Calu3 (cell line): ENCODE measurements around the gene MYH14. TPM values are rescaled to one million over a fixed set of nuclear protein-coding genes. Genes with fewer than 3 reads are reported as not detected.

Source experiments
- BruUV-seq: library from RNA; stranded (reverse); fragments of 400-500 nt; replicated peaks from 2 replicates; lab custom pipeline; 2021; lab: Mats Ljungman, UMichigan
- CTCF ChIA-PET: fragments of 300-600 bp; sonication (Branson Sonifier 250); formaldehyde crosslinking; loops from one replicate; lab custom pipeline; 2022; ENCODE audit warnings: antibody characterized with exemption; lab: Charles Lee
- DNase-seq: peaks from one replicate; pipeline ENCODE4 v3.0.0; 2022
- H3K27ac Mint-ChIP-seq: one replicate; pipeline ENCODE4 v1.8.0; 2022; ENCODE audit warnings: mixed read lengths; ENCODE audit not compliant: unreplicated experiment
- H3K27me3 Mint-ChIP-seq: one replicate; pipeline ENCODE4 v1.8.0; 2022; ENCODE audit warnings: mixed read lengths; ENCODE audit not compliant: unreplicated experiment
- H3K36me3 Mint-ChIP-seq: one replicate; pipeline ENCODE4 v1.8.0; 2022; ENCODE audit warnings: mild to moderate bottlenecking, moderate library complexity, mixed read lengths; ENCODE audit not compliant: insufficient read depth, unreplicated experiment
- H3K4me1 Mint-ChIP-seq: one replicate; pipeline ENCODE4 v1.8.0; 2022; ENCODE audit warnings: mild to moderate bottlenecking, low read depth, mixed read lengths; ENCODE audit not compliant: unreplicated experiment
- H3K4me3 Mint-ChIP-seq: one replicate; pipeline ENCODE4 v1.8.0; 2022; ENCODE audit warnings: mild to moderate bottlenecking, low read depth, moderate library complexity, mixed read lengths; ENCODE audit not compliant: unreplicated experiment
- H3K9me3 Mint-ChIP-seq: one replicate; pipeline ENCODE4 v1.8.0; 2022; ENCODE audit warnings: low read depth, mixed read lengths; ENCODE audit not compliant: unreplicated experiment
- intact Hi-C: fragments of 100-400 bp; cut with micrococcal nuclease; formaldehyde crosslinking; loops from one replicate; pipeline ENCODE4 v1.10.0; 2022; ENCODE audit not compliant: unreplicated experiment
- total RNA-seq: library from RNA; stranded (reverse); gene quantifications from 2 replicates; pipeline ENCODE4 v1.2.3, GENCODE V29; 2022
- TF ChIP-seq, protein P1 (sequence below): fragments of 200-600 bp; IDR thresholded peaks from one replicate; pipeline ENCODE4 v1.8.0; 2022; ENCODE audit warnings: antibody characterized with exemption; ENCODE audit not compliant: unreplicated experiment

MYH14 gene
- total RNA-seq, 1 experiment from 2014 or later, result 255 TPM

DNA sequence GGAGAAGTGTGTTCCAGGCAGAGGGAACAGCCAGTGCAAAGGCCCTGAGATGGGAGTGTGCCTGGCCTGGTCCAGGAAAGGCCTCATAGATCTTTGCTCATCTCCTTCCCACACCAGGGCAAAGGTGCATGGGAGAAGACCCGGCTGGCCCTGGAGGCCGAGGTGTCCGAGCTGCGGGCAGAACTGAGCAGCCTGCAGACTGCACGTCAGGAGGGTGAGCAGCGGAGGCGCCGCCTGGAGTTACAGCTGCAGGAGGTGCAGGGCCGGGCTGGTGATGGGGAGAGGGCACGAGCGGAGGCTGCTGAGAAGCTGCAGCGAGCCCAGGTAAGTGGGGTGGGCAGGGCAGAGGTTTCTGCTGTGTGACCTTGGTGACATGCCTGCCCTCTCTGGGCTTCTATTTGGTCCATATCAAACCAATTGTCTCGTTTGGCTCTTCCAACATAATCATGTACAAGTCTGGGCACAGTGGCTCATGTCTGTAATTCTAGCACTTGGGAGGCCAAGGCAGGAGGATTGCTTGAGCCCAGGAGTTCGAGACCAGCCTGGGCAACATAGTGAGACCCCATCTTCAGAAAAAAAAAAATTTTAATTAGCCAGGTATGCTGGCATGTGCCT, 74.7 kb downstream of the MYH14 start:
- peaks cover 52% of the 10 kb centered on the region for H3K36me3 Mint-ChIP-seq
- no peaks in the 10 kb centered on the region for H3K9me3 Mint-ChIP-seq
- no peaks in the 10 kb centered on the region for H3K27me3 Mint-ChIP-seq
- H3K4me1 Mint-ChIP-seq, result no peaks in the 10 kb centered on the region
- no TSS peak for BruUV-seq
- no peak overlapping the region for H3K27ac Mint-ChIP-seq
- TF ChIP-seq, protein P1, sequence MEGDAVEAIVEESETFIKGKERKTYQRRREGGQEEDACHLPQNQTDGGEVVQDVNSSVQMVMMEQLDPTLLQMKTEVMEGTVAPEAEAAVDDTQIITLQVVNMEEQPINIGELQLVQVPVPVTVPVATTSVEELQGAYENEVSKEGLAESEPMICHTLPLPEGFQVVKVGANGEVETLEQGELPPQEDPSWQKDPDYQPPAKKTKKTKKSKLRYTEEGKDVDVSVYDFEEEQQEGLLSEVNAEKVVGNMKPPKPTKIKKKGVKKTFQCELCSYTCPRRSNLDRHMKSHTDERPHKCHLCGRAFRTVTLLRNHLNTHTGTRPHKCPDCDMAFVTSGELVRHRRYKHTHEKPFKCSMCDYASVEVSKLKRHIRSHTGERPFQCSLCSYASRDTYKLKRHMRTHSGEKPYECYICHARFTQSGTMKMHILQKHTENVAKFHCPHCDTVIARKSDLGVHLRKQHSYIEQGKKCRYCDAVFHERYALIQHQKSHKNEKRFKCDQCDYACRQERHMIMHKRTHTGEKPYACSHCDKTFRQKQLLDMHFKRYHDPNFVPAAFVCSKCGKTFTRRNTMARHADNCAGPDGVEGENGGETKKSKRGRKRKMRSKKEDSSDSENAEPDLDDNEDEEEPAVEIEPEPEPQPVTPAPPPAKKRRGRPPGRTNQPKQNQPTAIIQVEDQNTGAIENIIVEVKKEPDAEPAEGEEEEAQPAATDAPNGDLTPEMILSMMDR, result no peak
- no peak for DNase-seq
- intact Hi-C loops, result no loop called here
- no peak overlapping the region for H3K4me3 Mint-ChIP-seq
- CTCF ChIA-PET, result interaction anchor here (0.6 kb wide), 1 partner anchor 63 kb away, joined by 4 read pairs; no protein-coding TSS in a partner anchor

- no peak overlapping the region for H3K4me3 Mint-ChIP-seq
- BruUV-seq, result no TSS peak
- intact Hi-C loops, result no loop called here
- CTCF ChIA-PET, result no interaction called here
- TF ChIP-seq, protein P1, result no peak
- DNase-seq, result no peak
- H3K9me3 Mint-ChIP-seq, result peaks cover 4% of the 10 kb centered on the region
- no peak overlapping the region for H3K27ac Mint-ChIP-seq
- H3K27me3 Mint-ChIP-seq, result no peaks in the 10 kb centered on the region
- H3K4me1 Mint-ChIP-seq, result no peaks in the 10 kb centered on the region
- peaks cover 52% of the 10 kb centered on the region for H3K36me3 Mint-ChIP-seq
Measured at GRCh38 chr19:50280074-50280473, 76.7 kb downstream of the MYH14 start.

DNA sequence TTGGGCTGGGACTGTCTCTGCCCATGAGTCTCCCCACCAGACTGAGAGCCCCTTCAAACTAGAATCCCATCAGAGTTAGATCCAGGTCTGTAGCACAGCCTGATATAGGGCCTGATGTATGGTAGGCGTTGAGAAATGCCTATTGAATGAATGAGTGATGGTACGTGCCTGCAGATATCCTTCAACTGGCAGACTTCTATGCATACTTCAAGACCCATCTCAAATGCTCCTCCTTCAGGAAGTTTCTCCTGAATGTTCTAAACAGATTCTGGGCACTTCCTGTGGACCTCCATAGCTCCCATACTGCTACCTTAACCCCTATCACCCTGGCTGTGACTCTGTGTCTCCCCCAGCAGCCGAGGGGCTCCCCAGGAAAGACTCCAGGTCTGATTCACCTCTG, 77.6 kb downstream of the MYH14 start:
- Mint-ChIP-seq H3K27me3 (no peaks in the 10 kb centered on the region), H3K27ac (no peak overlapping the region), H3K36me3 (peaks cover 54% of the 10 kb centered on the region), H3K9me3 (peaks cover 9% of the 10 kb centered on the region), H3K4me3 (no peak overlapping the region), H3K4me1 (no peaks in the 10 kb centered on the region)
- intact Hi-C loops, result no loop called here
- no peak for DNase-seq
- TF ChIP-seq, protein P1, result no peak
- no TSS peak for BruUV-seq
- CTCF ChIA-PET, result no interaction called here

- CTCF ChIA-PET, result no interaction called here
- H3K36me3 Mint-ChIP-seq, result peaks cover 59% of the 10 kb centered on the region
- TF ChIP-seq, protein P1, result no peak
- no peak overlapping the region for H3K27ac Mint-ChIP-seq
- no peak for DNase-seq
- peaks cover 9% of the 10 kb centered on the region for H3K9me3 Mint-ChIP-seq
- no peak overlapping the region for H3K4me3 Mint-ChIP-seq
- H3K4me1 Mint-ChIP-seq, result no peaks in the 10 kb centered on the region
- H3K27me3 Mint-ChIP-seq, result no peaks in the 10 kb centered on the region
- BruUV-seq, result no TSS peak
- intact Hi-C loops, result no loop called here
Measured at GRCh38 chr19:50281491-50281890, 78.1 kb downstream of the MYH14 start.
